Fibroblast of pulmonary artery (primary cell): ENCODE data around the gene PTGS1.
"Not testable (repeated sequence)": the region's sequence is repeated elsewhere in the genome, so short reads cannot be mapped to it uniquely, and the experiment has no call there.

Experiments used
- DNase-seq: peaks from one replicate; pipeline ENCODE4 v3.0.0-alpha.2; 2010; ENCODE audit warnings: low read depth
- H3K4me3 ChIP-seq: replicated peaks from 2 replicates; pipeline ENCODE4 v1.5.1; 2011; ENCODE audit warnings: low read depth, mild to moderate bottlenecking, control low read depth, low read length, moderate library complexity
- TF ChIP-seq, protein P1 (sequence below): IDR thresholded peaks from 2 replicates; pipeline ENCODE4 v1.5.1; 2011; ENCODE audit warnings: mild to moderate bottlenecking, control low read depth, low read length, inconsistent platforms; ENCODE audit errors: missing control alignments

Gene PTGS1

DNA sequence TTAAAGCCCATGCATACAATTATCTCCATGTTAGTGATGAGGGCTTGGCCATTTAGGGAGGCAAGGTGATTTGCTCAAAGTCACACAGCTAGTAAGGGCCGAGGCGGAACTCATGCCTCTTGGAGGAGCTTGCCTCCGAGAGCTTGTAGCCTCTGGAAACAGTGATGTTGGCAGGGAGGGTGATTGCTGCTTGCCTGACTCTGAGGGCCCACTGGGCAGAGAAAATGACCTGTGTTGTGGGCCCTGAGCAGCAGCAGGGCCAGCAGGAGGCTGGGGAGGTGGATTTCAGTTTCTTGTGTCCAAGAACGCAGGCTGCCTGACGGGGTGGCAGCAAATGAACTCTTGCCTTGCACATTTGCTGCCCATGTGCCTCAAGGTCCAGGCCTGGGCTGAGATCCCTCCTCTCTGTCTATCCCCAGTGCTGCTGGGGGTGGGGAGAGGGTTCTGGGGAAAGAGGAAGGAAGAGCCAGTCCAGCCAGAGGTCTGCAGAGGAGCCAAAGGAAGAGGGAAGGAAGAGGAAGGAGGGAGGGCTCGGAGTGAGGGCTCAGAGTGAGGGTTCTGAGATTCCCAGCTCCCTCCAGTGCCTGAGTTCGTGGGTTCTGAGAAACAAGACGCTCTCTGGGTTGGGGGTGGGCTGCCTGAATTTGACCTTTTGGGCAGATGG, 16.2 kb upstream of the PTGS1 start:
- DNase-seq, result no peak
- H3K4me3 ChIP-seq, result no peak overlapping the region
- TF ChIP-seq, protein P1, sequence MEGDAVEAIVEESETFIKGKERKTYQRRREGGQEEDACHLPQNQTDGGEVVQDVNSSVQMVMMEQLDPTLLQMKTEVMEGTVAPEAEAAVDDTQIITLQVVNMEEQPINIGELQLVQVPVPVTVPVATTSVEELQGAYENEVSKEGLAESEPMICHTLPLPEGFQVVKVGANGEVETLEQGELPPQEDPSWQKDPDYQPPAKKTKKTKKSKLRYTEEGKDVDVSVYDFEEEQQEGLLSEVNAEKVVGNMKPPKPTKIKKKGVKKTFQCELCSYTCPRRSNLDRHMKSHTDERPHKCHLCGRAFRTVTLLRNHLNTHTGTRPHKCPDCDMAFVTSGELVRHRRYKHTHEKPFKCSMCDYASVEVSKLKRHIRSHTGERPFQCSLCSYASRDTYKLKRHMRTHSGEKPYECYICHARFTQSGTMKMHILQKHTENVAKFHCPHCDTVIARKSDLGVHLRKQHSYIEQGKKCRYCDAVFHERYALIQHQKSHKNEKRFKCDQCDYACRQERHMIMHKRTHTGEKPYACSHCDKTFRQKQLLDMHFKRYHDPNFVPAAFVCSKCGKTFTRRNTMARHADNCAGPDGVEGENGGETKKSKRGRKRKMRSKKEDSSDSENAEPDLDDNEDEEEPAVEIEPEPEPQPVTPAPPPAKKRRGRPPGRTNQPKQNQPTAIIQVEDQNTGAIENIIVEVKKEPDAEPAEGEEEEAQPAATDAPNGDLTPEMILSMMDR, result no peak

- H3K4me3 ChIP-seq, result no peak overlapping the region
- TF ChIP-seq, protein P1, result no peak
- no peak for DNase-seq
These were observed 15.4 kb upstream of the PTGS1 start for GRCh38 chr9:122355336-122355875.

DNA sequence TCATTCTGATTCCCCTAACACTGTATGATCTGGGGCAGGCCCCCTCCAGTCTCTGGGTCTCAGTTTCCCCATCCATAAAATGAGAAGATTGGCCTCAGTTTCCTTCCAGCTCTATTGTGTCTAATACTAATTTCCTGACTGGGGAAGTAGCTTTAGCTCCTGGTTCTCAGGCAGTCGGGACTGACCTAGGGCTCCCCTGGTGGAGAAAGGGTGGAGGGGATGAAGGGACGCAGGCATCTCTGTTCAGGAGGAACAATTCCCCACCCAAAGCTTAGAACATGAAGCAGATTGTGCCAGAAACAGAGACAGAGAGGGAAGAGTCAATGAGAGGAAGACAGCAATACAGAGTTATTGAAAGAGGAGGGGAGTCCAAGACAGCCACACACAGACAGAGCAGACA, 14.2 kb upstream of the PTGS1 start:
- TF ChIP-seq, protein P1, result peak; percentile 54
- DNase-seq, result no peak
- no peak overlapping the region for H3K4me3 ChIP-seq

GRCh38 chr9:122360891-122361290, 9.9 kb upstream of the PTGS1 start:
- H3K4me3 ChIP-seq, result no peak overlapping the region
- no peak for DNase-seq
- TF ChIP-seq, protein P1, result no peak

DNA sequence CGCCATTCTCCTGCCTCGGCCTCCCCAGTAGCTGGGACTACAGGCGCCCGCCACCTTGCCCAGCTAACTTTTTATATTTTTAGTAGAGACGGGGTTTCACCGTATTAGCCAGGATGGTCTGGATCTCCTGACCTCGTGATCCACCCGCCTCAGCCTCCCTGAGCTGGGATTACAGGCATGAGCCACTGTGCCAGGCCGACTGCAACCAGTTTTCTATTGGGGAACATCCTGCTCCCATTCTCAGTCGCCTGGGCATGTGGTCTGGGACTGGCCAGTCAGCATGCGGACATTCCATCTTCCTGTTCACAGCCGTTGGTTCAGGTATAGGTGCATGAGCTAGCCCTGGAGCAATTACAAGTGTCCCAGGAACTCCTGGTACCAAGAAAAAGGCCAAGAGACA, 7.7 kb upstream of the PTGS1 start:
- DNase-seq, H3K4me3 ChIP-seq: not testable (repeated sequence)

GRCh38 chr9:122364117-122364782, 6.6 kb upstream of the PTGS1 start:
- TF ChIP-seq, protein P1, result no peak
- DNase-seq, result no peak
- H3K4me3 ChIP-seq, result no peak overlapping the region

- no peak overlapping the region for H3K4me3 ChIP-seq
- TF ChIP-seq, protein P1, result no peak
- DNase-seq, result no peak
These were observed 6.1 kb upstream of the PTGS1 start for GRCh38 chr9:122364783-122365150.
